Parietal lobe (tissue), 1 donor: Measurements from ENCODE around the gene RAB9A. TPM values are rescaled to one million over a fixed set of nuclear protein-coding genes. Genes with fewer than 3 reads are reported as not detected.

Source experiments
- total RNA-seq: library from RNA; depleted of rRNA; stranded (reverse); fragments of >200 nt; gene quantifications from one replicate; pipeline ENCODE4 v1.2.3, GENCODE V29; 2014

The RAB9A gene
- 17.2 TPM for total RNA-seq

GRCh38 chrX:13688958-13689740 lies at the start of gene RAB9A:
Gene RAB9A (plus strand): TSS chrX:13689128. CDS start chrX:13708747, 19,619 bp downstream.

GRCh38 chrX:13652850-13653693 lies 35.9 kb upstream of the RAB9A start, which contains the start of gene TCEANC:
Gene TCEANC (plus strand): TSS chrX:13653141. CDS start chrX:13662509, 9,368 bp downstream.

GRCh38 chrX:13734278-13735172 lies 45.6 kb downstream of the RAB9A start, which contains the start of the genes OFD1 and TRAPPC2:
Gene OFD1 (plus strand): TSS chrX:13734748. CDS start chrX:13735072, 324 bp downstream.
Gene TRAPPC2 (minus strand): TSS chrX:13734620. CDS start chrX:13719963, 14,657 bp downstream.

Other genes with a start within 250 kb of the RAB9A start
- gene EGFL6, start 119.5 kb upstream of the RAB9A start, total RNA-seq: 0.31 TPM
- 8.8 TPM for gene TCEANC, start 36.0 kb upstream of the RAB9A start, total RNA-seq
- gene TRAPPC2, start 45.5 kb downstream of the RAB9A start, total RNA-seq: 41.9 TPM
- 39.4 TPM for gene OFD1, start 45.6 kb downstream of the RAB9A start, total RNA-seq
- 362 TPM for gene GPM6B, start 128.0 kb downstream of the RAB9A start, total RNA-seq